ENCODE data around the gene TCEA2. TPM values are rescaled to one million over a fixed set of nuclear protein-coding genes. Genes with fewer than 3 reads are reported as not detected.
A peak's percentile ranks its signal among the peaks of the same experiment; 100 is the strongest.

Gene TCEA2
- total and polyA plus RNA-seq, 2 of the 13 experiments (the other 11 are each of a cell fraction or from before 2014, with no cell fraction given) = 28.1 to 33.7 TPM

GRCh38 chr20:64056889-64057627 lies 5.9 kb upstream of the TCEA2 start (continued):
- TF ChIP-seq CSRNP1 (CRISPR knock-in tag; IDR thresholded peaks at IDR 0.05) (no peak; the same call in 1 of the 2 replicates), KDM5A (IDR thresholded peaks at IDR 0.05; ENCODE audit: borderline replicate concordance, low read length) (0 out of 2 replicates have a peak, but pooled peaks have one; percentile 22), DMTF1 (CRISPR knock-in tag; IDR thresholded peaks at IDR 0.05) (peak; percentile 94; the same call in 1 of the 2 replicates), ZSCAN22 (CRISPR knock-in tag; IDR thresholded peaks at IDR 0.05) (no peak; the same call in 1 of the 2 replicates), NCOA5 (CRISPR knock-in tag; IDR thresholded peaks at IDR 0.05) (no peak), TCF12 (IDR thresholded peaks at IDR 0.05) (no peak), TCF12 (CRISPR knock-in tag; IDR thresholded peaks at IDR 0.05) (0 out of 2 replicates have a peak, but pooled peaks have one; percentile 44), POLR2G (IDR thresholded peaks at IDR 0.05; ENCODE audit: low read depth, low read length) (peak; percentile 71), ELK4 (CRISPR knock-in tag; IDR thresholded peaks at IDR 0.05; ENCODE audit: borderline replicate concordance) (no peak), PAX8 (CRISPR knock-in tag; IDR thresholded peaks at IDR 0.05; ENCODE audit: borderline replicate concordance) (no peak), TCF7L2 (IDR thresholded peaks at IDR 0.05; ENCODE audit: low read depth, low read length) (no peak), ZBTB38 (CRISPR knock-in tag; IDR thresholded peaks at IDR 0.05) (peak; percentile 100), HMG20A (CRISPR knock-in tag; IDR thresholded peaks at IDR 0.05; ENCODE audit: borderline replicate concordance) (no peak), MED8 (CRISPR knock-in tag; IDR thresholded peaks at IDR 0.05; ENCODE audit: insufficient replicate concordance) (peak; percentile 64), ZNF235 (CRISPR knock-in tag; IDR thresholded peaks at IDR 0.05; ENCODE audit: borderline replicate concordance) (peak; percentile 75; the same call in 1 of the 2 replicates), MBD4 (IDR thresholded peaks at IDR 0.05; ENCODE audit: borderline replicate concordance, low read length) (no peak)
- TF ChIP-seq, protein P1, sequence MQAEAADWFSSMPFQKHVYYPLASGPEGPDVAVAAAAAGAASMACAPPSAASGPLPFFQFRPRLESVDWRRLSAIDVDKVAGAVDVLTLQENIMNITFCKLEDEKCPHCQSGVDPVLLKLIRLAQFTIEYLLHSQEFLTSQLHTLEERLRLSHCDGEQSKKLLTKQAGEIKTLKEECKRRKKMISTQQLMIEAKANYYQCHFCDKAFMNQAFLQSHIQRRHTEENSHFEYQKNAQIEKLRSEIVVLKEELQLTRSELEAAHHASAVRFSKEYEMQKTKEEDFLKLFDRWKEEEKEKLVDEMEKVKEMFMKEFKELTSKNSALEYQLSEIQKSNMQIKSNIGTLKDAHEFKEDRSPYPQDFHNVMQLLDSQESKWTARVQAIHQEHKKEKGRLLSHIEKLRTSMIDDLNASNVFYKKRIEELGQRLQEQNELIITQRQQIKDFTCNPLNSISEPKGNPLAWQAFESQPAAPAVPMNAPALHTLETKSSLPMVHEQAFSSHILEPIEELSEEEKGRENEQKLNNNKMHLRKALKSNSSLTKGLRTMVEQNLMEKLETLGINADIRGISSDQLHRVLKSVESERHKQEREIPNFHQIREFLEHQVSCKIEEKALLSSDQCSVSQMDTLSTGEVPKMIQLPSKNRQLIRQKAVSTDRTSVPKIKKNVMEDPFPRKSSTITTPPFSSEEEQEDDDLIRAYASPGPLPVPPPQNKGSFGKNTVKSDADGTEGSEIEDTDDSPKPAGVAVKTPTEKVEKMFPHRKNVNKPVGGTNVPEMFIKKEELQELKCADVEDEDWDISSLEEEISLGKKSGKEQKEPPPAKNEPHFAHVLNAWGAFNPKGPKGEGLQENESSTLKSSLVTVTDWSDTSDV (CRISPR knock-in tag; IDR thresholded peaks at IDR 0.05) = peak; percentile 87
- TF ChIP-seq, protein P2, sequence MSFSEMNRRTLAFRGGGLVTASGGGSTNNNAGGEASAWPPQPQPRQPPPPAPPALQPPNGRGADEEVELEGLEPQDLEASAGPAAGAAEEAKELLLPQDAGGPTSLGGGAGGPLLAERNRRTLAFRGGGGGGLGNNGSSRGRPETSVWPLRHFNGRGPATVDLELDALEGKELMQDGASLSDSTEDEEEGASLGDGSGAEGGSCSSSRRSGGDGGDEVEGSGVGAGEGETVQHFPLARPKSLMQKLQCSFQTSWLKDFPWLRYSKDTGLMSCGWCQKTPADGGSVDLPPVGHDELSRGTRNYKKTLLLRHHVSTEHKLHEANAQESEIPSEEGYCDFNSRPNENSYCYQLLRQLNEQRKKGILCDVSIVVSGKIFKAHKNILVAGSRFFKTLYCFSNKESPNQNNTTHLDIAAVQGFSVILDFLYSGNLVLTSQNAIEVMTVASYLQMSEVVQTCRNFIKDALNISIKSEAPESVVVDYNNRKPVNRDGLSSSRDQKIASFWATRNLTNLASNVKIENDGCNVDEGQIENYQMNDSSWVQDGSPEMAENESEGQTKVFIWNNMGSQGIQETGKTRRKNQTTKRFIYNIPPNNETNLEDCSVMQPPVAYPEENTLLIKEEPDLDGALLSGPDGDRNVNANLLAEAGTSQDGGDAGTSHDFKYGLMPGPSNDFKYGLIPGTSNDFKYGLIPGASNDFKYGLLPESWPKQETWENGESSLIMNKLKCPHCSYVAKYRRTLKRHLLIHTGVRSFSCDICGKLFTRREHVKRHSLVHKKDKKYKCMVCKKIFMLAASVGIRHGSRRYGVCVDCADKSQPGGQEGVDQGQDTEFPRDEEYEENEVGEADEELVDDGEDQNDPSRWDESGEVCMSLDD (CRISPR knock-in tag; IDR thresholded peaks at IDR 0.05; ENCODE audit: borderline replicate concordance) = no peak
